ENCODE results near the gene CHCHD10. TPM values are rescaled to one million over a fixed set of nuclear protein-coding genes. Genes with fewer than 3 reads are reported as not detected.

Gene CHCHD10
- total RNA-seq, 2 experiments from 2014 or later = 99.8 to 111 TPM

Other genes starting within 250 kb of the CHCHD10 start
- not detected for gene IGLL1, start 187.7 kb downstream of the CHCHD10 start, total RNA-seq
- gene DRICH1, start 135.7 kb downstream of the CHCHD10 start, total RNA-seq = under 1 TPM; 0.69 to 0.79 TPM
- 10 to 100 TPM; 24.9 to 25.8 TPM for gene RGL4, start 77.0 kb downstream of the CHCHD10 start, total RNA-seq
- gene ZNF70, start 16.9 kb downstream of the CHCHD10 start, total RNA-seq = 1 to 10 TPM; 3.8 to 4.1 TPM
- not detected for gene VPREB3, start 13.5 kb downstream of the CHCHD10 start, total RNA-seq
- 1 to 10 TPM; 2.1 to 2.9 TPM for gene C22orf15, start 5.0 kb downstream of the CHCHD10 start, total RNA-seq
- 1 to 10 TPM; 2.1 to 2.4 TPM for gene MMP11, start 4.9 kb upstream of the CHCHD10 start, total RNA-seq
- gene SMARCB1, start 19.0 kb upstream of the CHCHD10 start, total RNA-seq = 10 to 100 TPM; 81.2 to 82.8 TPM
- 1 to 10 TPM; 9.6 to 9.9 TPM for gene DERL3, start 71.0 kb upstream of the CHCHD10 start, total RNA-seq
- gene SLC2A11, start 89.9 kb upstream of the CHCHD10 start, total RNA-seq = 10 to 100 TPM; 10.0 to 12.1 TPM
- 100 to 1,000 TPM; 776 to 848 TPM for gene MIF, start 126.4 kb upstream of the CHCHD10 start, total RNA-seq
- not detected for gene GSTT2B, start 193.2 kb upstream of the CHCHD10 start, total RNA-seq
- not detected for gene DDTL, start 198.9 kb upstream of the CHCHD10 start, total RNA-seq
- 100 to 1,000 TPM; 133 TPM for gene DDT, start 206.5 kb upstream of the CHCHD10 start, total RNA-seq
- not detected for gene GSTT2, start 212.2 kb upstream of the CHCHD10 start, total RNA-seq
- gene GSTT4, start 237.5 kb upstream of the CHCHD10 start, total RNA-seq = not detected
- gene CABIN1, start 243.3 kb upstream of the CHCHD10 start, total RNA-seq = 100 to 1,000 TPM; 153 to 159 TPM

Measured in activated naive CD8-positive, alpha-beta T cell treated with anti-CD3 and anti-CD28 coated beads, Interleukin-2, amount 10 ng/mL, durations not matched to agents 7 days and 5 days (primary cell).